AG10803 (cell line): ENCODE data around the gene RASA3.

Experiments used
- DNase-seq: peaks from one replicate; pipeline ENCODE4 v3.0.0; 2010; ENCODE audit warnings: low read depth
- H3K4me3 ChIP-seq: 2 replicates; pipeline ENCODE4 v1.5.1; 2011; ENCODE audit warnings: mild to moderate bottlenecking, low read length, control low read depth
- TF ChIP-seq, protein P1 (sequence below): conservative IDR thresholded peaks from 2 replicates; pipeline ENCODE4 v1.5.1; 2011; ENCODE audit warnings: mild to moderate bottlenecking, low read length, control low read depth, inconsistent platforms

Gene RASA3

DNA sequence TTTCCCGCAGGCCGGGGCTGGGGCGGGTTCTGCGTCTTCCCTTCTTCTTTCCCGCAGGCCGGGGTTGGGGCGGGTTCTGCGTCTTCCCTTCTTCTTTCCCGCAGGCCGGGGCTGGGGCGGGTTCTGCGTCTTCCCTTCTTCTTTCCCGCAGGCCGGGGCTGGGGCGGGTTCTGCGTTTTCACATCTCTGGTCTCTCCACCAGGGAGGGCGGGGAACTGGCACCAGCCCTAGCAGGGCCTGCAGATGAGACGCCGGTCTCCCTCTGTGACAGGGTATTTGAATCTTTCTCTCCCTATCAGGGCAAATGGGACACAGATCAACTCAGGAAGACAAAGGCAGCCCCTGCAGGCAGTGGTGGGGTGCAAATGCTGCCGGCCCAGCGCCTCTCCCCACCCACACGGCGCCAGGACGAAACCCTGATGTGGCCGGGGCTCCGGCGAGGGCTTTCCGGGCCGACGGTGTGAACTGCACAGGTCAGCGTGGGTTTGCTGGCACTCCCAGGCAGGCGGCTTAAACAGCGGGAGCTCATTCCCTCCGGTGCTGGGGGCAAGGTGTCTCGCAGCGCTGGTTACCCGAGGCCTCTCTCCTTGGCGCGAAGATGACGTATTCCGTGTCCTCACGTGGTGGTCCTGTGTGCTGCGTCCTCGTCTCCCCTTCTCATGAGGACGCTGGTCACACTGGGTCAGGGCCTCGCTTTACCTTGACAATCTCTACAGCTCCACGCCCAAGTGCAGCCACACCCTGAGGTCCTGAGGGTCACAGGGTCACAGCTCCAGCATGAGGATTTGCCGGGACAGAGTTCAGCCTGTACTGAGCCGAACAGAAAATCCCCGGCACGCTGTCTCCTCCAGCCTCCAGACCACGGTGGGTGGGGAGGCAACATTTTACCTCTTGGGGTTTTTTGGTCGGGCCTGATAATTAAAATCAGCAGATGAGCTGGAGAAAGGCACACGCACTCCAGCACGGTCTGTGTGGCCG is 157.8 kb downstream of the RASA3 start:
- no peak overlapping the region for H3K4me3 ChIP-seq

DNA sequence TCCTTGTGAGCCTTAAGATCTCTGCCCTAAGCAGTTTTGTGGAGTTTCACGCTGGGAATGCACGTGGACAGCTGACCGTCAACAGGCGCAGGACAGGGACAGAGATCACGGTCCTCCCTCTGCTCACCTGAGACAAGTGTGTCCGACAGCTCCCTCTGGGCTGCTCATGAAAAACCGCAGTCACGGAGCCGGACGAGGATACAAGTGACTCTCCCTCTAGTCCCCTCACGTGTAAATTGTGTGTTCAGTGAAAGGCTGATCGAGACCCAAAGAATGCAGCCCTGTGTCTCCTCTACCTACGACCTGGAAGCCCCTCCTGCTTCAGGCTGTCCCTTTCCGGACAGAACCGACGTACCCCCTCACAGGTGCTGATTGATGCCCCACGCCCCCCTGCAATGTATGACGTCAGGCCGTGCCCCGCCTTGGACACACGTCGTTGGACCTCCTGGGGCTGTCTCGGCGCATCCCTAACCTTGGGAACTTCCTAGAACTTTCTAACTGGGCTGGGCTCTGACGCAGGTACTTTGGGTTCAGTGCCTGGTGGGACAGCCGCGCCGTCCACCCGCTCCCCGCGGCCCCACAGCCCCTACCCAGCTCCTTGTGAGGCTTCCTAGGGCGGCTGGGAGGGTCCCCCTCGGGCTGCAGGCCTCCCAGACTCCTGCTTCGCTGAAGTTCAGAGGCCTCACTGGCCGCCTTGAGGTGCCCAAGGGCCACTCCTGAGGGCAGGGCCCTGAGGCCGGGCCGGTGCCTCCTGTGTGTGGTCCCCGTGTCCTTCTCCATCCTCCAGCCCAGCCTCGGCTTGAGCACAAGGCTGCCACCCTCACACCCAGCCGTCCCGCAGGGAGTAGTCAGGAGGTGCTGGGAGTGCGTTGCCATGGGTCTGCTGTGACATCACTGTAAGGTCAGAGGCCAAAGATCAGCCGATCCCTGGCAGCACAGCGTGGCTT is 158.9 kb downstream of the RASA3 start, which contains the start of gene C13orf46:
TSS of gene C13orf46 (minus strand) at position 859 of the 947 bp plus-strand sequence. CDS start at position 780, 79 bp downstream.
- no peak for DNase-seq
- no peak within 1 kb of the TSS for H3K4me3 ChIP-seq
- TF ChIP-seq, protein P1, sequence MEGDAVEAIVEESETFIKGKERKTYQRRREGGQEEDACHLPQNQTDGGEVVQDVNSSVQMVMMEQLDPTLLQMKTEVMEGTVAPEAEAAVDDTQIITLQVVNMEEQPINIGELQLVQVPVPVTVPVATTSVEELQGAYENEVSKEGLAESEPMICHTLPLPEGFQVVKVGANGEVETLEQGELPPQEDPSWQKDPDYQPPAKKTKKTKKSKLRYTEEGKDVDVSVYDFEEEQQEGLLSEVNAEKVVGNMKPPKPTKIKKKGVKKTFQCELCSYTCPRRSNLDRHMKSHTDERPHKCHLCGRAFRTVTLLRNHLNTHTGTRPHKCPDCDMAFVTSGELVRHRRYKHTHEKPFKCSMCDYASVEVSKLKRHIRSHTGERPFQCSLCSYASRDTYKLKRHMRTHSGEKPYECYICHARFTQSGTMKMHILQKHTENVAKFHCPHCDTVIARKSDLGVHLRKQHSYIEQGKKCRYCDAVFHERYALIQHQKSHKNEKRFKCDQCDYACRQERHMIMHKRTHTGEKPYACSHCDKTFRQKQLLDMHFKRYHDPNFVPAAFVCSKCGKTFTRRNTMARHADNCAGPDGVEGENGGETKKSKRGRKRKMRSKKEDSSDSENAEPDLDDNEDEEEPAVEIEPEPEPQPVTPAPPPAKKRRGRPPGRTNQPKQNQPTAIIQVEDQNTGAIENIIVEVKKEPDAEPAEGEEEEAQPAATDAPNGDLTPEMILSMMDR, result no peak

More for the DNA sequence above, 157.8 kb downstream of the RASA3 start:
- DNase-seq, result no peak
- TF ChIP-seq, protein P1, result no peak

DNA sequence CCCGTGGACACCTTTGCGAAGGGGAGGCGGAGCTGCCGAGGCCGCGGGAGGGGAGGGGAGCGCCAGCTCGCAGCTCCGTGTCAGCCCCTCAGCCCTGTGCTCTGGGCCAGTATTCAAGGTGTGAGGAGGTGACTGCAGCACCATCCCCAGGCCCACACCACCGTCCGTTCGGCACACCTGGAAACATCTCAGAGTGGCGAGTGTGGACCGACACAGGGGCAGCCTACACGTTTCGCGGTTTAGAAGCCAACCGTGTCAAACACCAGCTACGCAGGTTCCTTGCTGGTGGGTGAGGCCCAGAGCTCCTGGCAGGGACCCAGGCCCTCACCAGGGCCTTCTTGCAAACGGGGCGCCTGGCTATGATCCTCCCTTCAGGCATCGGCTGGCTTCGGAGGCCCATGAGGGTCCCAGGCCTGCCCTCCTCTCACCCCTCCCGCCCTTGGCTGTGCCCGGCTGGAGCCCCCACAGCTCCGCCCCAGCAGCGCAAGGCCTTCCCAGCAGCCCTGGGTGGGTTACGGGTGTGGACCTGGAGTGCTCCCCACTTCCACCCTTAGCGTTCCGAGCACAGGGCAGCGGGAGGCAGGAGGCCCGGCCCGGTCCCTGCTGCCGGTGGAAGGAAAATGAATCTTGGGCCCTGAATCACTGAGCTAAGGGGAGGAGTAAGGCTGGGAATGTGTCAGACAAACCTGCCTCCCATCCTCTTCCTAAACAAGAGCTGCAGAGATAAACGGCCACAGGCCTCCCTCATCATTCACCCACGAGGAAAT is 159.8 kb downstream of the RASA3 start:
- TF ChIP-seq, protein P1, result no peak
- DNase-seq, result no peak
- H3K4me3 ChIP-seq, result no peak overlapping the region

DNA sequence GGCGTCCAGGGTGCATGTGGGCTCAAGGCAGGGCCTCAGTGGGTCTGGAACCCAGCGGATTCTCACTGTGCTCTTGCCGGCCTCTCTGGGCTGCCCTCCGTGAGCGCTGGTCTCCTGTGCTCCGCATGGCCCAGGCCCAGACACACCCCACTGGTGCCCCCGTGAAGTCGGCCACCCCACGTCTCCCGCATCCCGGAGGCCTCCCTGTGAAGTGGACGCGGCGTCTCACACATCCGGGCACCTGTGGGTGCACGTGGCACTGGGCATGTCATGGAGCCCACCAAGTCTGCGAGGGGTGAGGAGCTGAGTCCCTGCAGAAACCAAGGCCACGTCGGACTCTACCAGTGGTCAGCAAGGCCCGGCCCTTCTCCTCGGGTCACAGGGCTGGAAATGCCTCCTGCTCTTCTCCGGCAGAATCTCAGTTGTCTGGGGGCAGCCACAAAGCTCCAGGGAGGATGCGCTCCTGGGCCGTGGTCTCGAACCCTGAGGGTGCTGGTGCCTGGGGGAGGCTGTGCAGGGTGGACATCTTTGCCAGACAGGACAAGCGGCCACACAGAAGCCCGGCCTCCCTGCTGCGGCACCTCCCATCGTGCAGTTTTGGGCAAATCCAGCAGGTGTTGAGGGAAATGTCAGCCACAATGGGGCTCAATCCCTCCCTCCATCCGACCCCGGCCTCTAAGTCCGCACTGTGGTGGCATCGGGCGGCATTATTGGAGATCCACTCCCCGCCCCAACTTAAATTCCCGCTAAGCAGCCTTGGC is 160.8 kb downstream of the RASA3 start:
- no peak overlapping the region for H3K4me3 ChIP-seq
- TF ChIP-seq, protein P1, result no peak
- DNase-seq, result no peak

DNA sequence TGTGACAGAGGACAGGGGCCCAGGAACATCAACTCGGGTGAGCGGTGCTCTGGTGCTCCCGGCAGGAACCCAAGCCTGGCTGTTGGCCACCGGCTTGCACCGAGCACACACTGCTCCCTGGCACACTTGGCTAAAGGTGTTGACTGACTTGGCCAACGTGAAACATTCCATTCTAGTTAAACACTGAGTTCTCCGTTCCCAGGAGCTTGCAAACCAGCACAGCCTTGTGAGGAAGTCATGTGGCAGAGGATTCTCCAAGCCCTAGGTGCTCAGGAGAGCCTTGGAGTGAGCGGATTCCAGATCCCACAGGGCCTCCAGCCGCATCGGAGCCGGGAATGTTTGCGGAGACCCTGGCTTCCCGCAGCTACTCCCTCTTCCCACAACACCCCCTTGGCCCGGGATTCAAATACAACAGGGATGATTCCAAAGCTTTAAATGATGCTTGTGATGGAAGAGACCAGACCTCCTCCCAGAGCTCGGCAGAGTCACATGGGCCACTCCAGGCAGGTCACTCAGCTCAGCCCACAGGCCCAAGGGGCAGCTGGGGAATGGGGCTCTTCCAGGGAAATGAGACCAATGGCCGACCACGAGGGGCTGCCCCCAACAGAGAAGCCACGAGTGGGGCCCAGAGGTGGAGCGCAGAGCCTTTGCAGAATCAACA is 161.5 kb downstream of the RASA3 start:
- DNase-seq, result peak; percentile 43
- no peak overlapping the region for H3K4me3 ChIP-seq
- TF ChIP-seq, protein P1, result no peak
